Neural cell (in vitro differentiated cells): ENCODE data around the gene RGS4.

Experiments used
- EP300 ChIP-seq: fragments of 450-650 bp; conservative IDR thresholded peaks from 2 replicates; pipeline ENCODE4 v1.6.1; 2014; ENCODE audit warnings: antibody characterized with exemption, mild to moderate bottlenecking, moderate library complexity; ENCODE audit not compliant: poor library complexity, severe bottlenecking
- EZH2 ChIP-seq: fragments of 200-600, 300-800 bp; shearing (Covaris generic), sonication (generic); IDR thresholded peaks from 2 replicates; pipeline ENCODE4 v1.6.1; 2014; ENCODE audit warnings: antibody characterized with exemption, low read length, borderline replicate concordance, mild to moderate bottlenecking; ENCODE audit not compliant: insufficient read depth, poor library complexity, severe bottlenecking
- MXI1 ChIP-seq: fragments of 450-650 bp; conservative IDR thresholded peaks from 2 replicates; pipeline ENCODE4 v1.6.1; 2014; ENCODE audit warnings: antibody characterized with exemption, mild to moderate bottlenecking; ENCODE audit not compliant: poor library complexity, severe bottlenecking
- POLR2AphosphoS5 ChIP-seq: IDR thresholded peaks from 2 replicates; pipeline ENCODE4 v1.6.1; 2012
- RAD21 ChIP-seq: fragments of 450-650 bp; conservative IDR thresholded peaks from 2 replicates; pipeline ENCODE4 v1.6.1; 2014; ENCODE audit warnings: antibody characterized with exemption, mild to moderate bottlenecking, moderate library complexity
- TF ChIP-seq, protein P1 (sequence below): fragments of 450-650 bp; IDR thresholded peaks from 2 replicates; pipeline ENCODE4 v1.5.1; 2014; ENCODE audit warnings: antibody characterized with exemption, mild to moderate bottlenecking, moderate library complexity; ENCODE audit not compliant: poor library complexity, severe bottlenecking
- TF ChIP-seq, protein P2 (sequence below): IDR thresholded peaks from 2 replicates; pipeline ENCODE4 v1.6.1; 2012; ENCODE audit warnings: borderline replicate concordance

DNA sequence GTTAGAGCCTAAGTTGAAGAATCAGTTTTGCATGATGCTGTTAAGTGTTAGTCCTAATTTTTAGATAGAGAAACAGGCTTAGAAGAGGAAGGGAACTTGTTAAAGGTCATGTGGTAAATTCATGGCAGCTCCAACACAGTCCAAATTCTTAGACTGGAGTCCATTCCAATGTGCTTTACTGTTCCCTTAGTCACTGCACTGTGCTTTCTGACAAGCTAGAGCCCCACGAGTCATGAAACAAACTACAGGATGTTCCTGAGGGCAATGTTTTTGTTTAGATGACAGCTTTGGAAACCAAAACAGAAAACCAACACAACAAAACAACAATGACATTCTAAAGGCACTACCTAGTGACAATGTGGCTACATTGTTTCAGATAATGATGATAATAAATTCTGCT, 23.1 kb upstream of the RGS4 start:
- TF ChIP-seq, protein P1, sequence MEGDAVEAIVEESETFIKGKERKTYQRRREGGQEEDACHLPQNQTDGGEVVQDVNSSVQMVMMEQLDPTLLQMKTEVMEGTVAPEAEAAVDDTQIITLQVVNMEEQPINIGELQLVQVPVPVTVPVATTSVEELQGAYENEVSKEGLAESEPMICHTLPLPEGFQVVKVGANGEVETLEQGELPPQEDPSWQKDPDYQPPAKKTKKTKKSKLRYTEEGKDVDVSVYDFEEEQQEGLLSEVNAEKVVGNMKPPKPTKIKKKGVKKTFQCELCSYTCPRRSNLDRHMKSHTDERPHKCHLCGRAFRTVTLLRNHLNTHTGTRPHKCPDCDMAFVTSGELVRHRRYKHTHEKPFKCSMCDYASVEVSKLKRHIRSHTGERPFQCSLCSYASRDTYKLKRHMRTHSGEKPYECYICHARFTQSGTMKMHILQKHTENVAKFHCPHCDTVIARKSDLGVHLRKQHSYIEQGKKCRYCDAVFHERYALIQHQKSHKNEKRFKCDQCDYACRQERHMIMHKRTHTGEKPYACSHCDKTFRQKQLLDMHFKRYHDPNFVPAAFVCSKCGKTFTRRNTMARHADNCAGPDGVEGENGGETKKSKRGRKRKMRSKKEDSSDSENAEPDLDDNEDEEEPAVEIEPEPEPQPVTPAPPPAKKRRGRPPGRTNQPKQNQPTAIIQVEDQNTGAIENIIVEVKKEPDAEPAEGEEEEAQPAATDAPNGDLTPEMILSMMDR = no peak
- TF ChIP-seq MXI1 (no peak), POLR2AphosphoS5 (no peak), EZH2 (no peak), EP300 (no peak), RAD21 (no peak)
- TF ChIP-seq, protein P2, sequence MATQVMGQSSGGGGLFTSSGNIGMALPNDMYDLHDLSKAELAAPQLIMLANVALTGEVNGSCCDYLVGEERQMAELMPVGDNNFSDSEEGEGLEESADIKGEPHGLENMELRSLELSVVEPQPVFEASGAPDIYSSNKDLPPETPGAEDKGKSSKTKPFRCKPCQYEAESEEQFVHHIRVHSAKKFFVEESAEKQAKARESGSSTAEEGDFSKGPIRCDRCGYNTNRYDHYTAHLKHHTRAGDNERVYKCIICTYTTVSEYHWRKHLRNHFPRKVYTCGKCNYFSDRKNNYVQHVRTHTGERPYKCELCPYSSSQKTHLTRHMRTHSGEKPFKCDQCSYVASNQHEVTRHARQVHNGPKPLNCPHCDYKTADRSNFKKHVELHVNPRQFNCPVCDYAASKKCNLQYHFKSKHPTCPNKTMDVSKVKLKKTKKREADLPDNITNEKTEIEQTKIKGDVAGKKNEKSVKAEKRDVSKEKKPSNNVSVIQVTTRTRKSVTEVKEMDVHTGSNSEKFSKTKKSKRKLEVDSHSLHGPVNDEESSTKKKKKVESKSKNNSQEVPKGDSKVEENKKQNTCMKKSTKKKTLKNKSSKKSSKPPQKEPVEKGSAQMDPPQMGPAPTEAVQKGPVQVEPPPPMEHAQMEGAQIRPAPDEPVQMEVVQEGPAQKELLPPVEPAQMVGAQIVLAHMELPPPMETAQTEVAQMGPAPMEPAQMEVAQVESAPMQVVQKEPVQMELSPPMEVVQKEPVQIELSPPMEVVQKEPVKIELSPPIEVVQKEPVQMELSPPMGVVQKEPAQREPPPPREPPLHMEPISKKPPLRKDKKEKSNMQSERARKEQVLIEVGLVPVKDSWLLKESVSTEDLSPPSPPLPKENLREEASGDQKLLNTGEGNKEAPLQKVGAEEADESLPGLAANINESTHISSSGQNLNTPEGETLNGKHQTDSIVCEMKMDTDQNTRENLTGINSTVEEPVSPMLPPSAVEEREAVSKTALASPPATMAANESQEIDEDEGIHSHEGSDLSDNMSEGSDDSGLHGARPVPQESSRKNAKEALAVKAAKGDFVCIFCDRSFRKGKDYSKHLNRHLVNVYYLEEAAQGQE = no peak
